A673 (cell line): ENCODE results near the gene ZNHIT6. TPM values are rescaled to one million over a fixed set of nuclear protein-coding genes. Genes with fewer than 3 reads are reported as not detected.

Experiments
- BruUV-seq: library from RNA; stranded (reverse); fragments of 400-500 nt; replicated peaks from 2 replicates; lab custom pipeline; 2021; lab: Mats Ljungman, UMichigan
- CTCF ChIA-PET: fragments of 300-600 bp; sonication (Branson Sonifier 250); formaldehyde crosslinking; loops from one replicate; lab custom pipeline; 2022; ENCODE audit warnings: antibody characterized with exemption; lab: Charles Lee
- POLR2A ChIA-PET: fragments of 300-600 bp; sonication (Branson Sonifier 250); formaldehyde crosslinking; loops from one replicate; lab custom pipeline; 2022; ENCODE audit warnings: antibody characterized with exemption; ENCODE audit not compliant: low non-redundant PET; lab: Charles Lee
- DNase-seq: peaks from one replicate; pipeline ENCODE4 v3.0.0-alpha.2; 2015; ENCODE audit warnings: low spot score
- H3K27ac ChIP-seq: fragments of 200-600 bp; sonication (generic); 2 replicates; pipeline ENCODE4 v1.5.1; 2016; ENCODE audit warnings: mixed run types, low read depth, mild to moderate bottlenecking, mixed read lengths, antibody characterized with exemption, low read length; ENCODE audit not compliant: poor library complexity, severe bottlenecking
- H3K27me3 ChIP-seq: fragments of 200-600 bp; sonication (generic); replicated peaks from 2 replicates; pipeline ENCODE4 v1.6.1; 2017; ENCODE audit warnings: mixed run types, low read depth, mild to moderate bottlenecking, mixed read lengths, antibody characterized with exemption, low read length; ENCODE audit not compliant: insufficient read depth, poor library complexity
- H3K36me3 ChIP-seq: fragments of 200-600 bp; sonication (generic); 2 replicates; pipeline ENCODE4 v1.6.1; 2016; ENCODE audit warnings: mixed run types, mild to moderate bottlenecking, mixed read lengths, antibody characterized with exemption, low read length; ENCODE audit not compliant: insufficient read depth, poor library complexity, severe bottlenecking
- H3K4me1 ChIP-seq: fragments of 200-600 bp; sonication (generic); 2 replicates; pipeline ENCODE4 v1.6.1; 2017; ENCODE audit warnings: mixed run types, mild to moderate bottlenecking, mixed read lengths, antibody characterized with exemption, low read length; ENCODE audit not compliant: insufficient read depth, poor library complexity, severe bottlenecking
- H3K4me3 ChIP-seq: fragments of 200-600 bp; sonication (generic); 2 replicates; pipeline ENCODE4 v1.5.1; 2016; ENCODE audit warnings: low read depth, mixed run types, mild to moderate bottlenecking, mixed read lengths, low read length; ENCODE audit not compliant: poor library complexity, severe bottlenecking
- H3K9me3 ChIP-seq: fragments of 200-600 bp; sonication (generic); 2 replicates; pipeline ENCODE4 v1.6.1; 2016; ENCODE audit warnings: mixed run types, low read depth, mild to moderate bottlenecking, mixed read lengths, antibody characterized with exemption, low read length; ENCODE audit not compliant: poor library complexity, severe bottlenecking
- CTCF ChIP-seq: fragments of 300-800, 200-600 bp; sonication (generic); conservative IDR thresholded peaks from 2 replicates; pipeline ENCODE4 v1.5.1; 2017; ENCODE audit warnings: low read depth, mild to moderate bottlenecking, antibody characterized with exemption, low read length, moderate library complexity, mixed read lengths
- EZH2 ChIP-seq: fragments of 200-600 bp; sonication (generic); IDR thresholded peaks from 2 replicates; pipeline ENCODE4 v1.6.1; 2017; ENCODE audit warnings: borderline replicate concordance, low read depth, mild to moderate bottlenecking, mixed read lengths, antibody characterized with exemption, low read length; ENCODE audit not compliant: poor library complexity, severe bottlenecking
- intact Hi-C: fragments of 100-400 bp; cut with micrococcal nuclease; formaldehyde crosslinking; loops from one replicate; pipeline ENCODE4 v1.10.0; 2022; ENCODE audit not compliant: unreplicated experiment
- total RNA-seq: library from RNA; stranded (reverse); gene quantifications from 2 replicates; pipeline ENCODE4 v1.2.3, GENCODE V29; 2021

ZNHIT6 gene
- total RNA-seq, 1 experiment from 2014 or later: 37.6 TPM

GRCh38 chr1:85697895-85698294, 10.3 kb downstream of the ZNHIT6 start:
- H3K36me3 ChIP-seq: peaks cover 4% of the 10 kb centered on the region
- TF ChIP-seq EZH2: no peak
- no peak for TF ChIP-seq CTCF
- peaks cover 9% of the 10 kb centered on the region for H3K4me1 ChIP-seq
- no peaks in the 10 kb centered on the region for H3K27me3 ChIP-seq
- H3K4me3 ChIP-seq: no peak overlapping the region
- intact Hi-C loops: no loop called here
- no TSS peak for BruUV-seq
- no peaks in the 10 kb centered on the region for H3K9me3 ChIP-seq
- POLR2A ChIA-PET: no interaction called here
- DNase-seq: no peak
- CTCF ChIA-PET: no interaction called here
- no peak overlapping the region for H3K27ac ChIP-seq

- H3K4me3 ChIP-seq: no peak overlapping the region
- CTCF ChIA-PET: interaction anchor here (0.7 to 1.8 kb wide), 10 partner anchors 16 to 748 kb away, joined by 3 to 17 read pairs (median 6); partner anchors contain the start of genes BCL10, C1orf52 and ZNHIT6
- H3K4me1 ChIP-seq: peaks cover 4% of the 10 kb centered on the region
- intact Hi-C loops: loop anchor here (1.0 to 5.0 kb wide), 2 partner anchors 111 to 385 kb away; partner anchors contain the start of gene CCN1
- no peaks in the 10 kb centered on the region for H3K27me3 ChIP-seq
- H3K27ac ChIP-seq: no peak overlapping the region
- peak; percentile 68 for TF ChIP-seq CTCF
- TF ChIP-seq EZH2: no peak
- BruUV-seq: no TSS peak
- POLR2A ChIA-PET: interaction anchor here (0.5 kb wide), 1 partner anchor 113 kb away, joined by 4 read pairs; no protein-coding TSS in a partner anchor
- H3K9me3 ChIP-seq: no peaks in the 10 kb centered on the region
- peak; percentile 47 for DNase-seq
- H3K36me3 ChIP-seq: peaks cover 3% of the 10 kb centered on the region
These were observed 15.4 kb downstream of the ZNHIT6 start for GRCh38 chr1:85692730-85693314.

- Histone ChIP-seq H3K27ac (no peak overlapping the region), H3K4me1 (peaks cover 4% of the 10 kb centered on the region), H3K27me3 (no peaks in the 10 kb centered on the region), H3K36me3 (peaks cover 3% of the 10 kb centered on the region), H3K9me3 (no peaks in the 10 kb centered on the region), H3K4me3 (no peak overlapping the region)
- DNase-seq: no peak
- TF ChIP-seq CTCF: no peak
- no TSS peak for BruUV-seq
- intact Hi-C loops: loop anchor here (5.0 kb wide), 1 partner anchor 108 kb away; the partner anchor contains the start of gene CCN1
- ChIA-PET CTCF (no interaction called here), POLR2A (no interaction called here)
These were observed 18.3 kb downstream of the ZNHIT6 start for GRCh38 chr1:85689775-85690404.
